Eye (tissue), 1 donor: ENCODE results near the gene CAMSAP3.
A peak's percentile ranks its signal among the peaks of the same experiment; 100 is the strongest.

Source experiments
- DNase-seq: peaks from one replicate; pipeline ENCODE4 v3.0.0-alpha.2; 2015

Gene CAMSAP3

GRCh38 chr19:7579182-7579581 lies 16.5 kb upstream of the CAMSAP3 start:
- no peak for DNase-seq

GRCh38 chr19:7582446-7582845 lies 13.2 kb upstream of the CAMSAP3 start:
- DNase-seq, result no peak

GRCh38 chr19:7589822-7590221 lies 5.8 kb upstream of the CAMSAP3 start:
- no peak for DNase-seq

- DNase-seq, result no peak
These were observed 5.4 kb upstream of the CAMSAP3 start for GRCh38 chr19:7590256-7590655.

GRCh38 chr19:7596211-7596937 lies 711 bp downstream of the CAMSAP3 start:
- peak; percentile 20 for DNase-seq

GRCh38 chr19:7597689-7598088 lies 2.0 kb downstream of the CAMSAP3 start:
- DNase-seq, result no peak

GRCh38 chr19:7598180-7598579 lies 2.5 kb downstream of the CAMSAP3 start:
- DNase-seq, result no peak

GRCh38 chr19:7600721-7601120 lies 5.1 kb downstream of the CAMSAP3 start:
- no peak for DNase-seq

GRCh38 chr19:7602240-7602934 lies 6.7 kb downstream of the CAMSAP3 start:
- no peak for DNase-seq

GRCh38 chr19:7602935-7603497 lies 7.4 kb downstream of the CAMSAP3 start:
- no peak for DNase-seq

- no peak for DNase-seq
These were observed 8.3 kb downstream of the CAMSAP3 start for GRCh38 chr19:7603919-7604318.

GRCh38 chr19:7605490-7606222 lies 10.0 kb downstream of the CAMSAP3 start:
- peak; percentile 25 for DNase-seq

GRCh38 chr19:7606289-7606688 lies 10.6 kb downstream of the CAMSAP3 start:
- DNase-seq, result no peak

GRCh38 chr19:7607212-7607873 lies 11.7 kb downstream of the CAMSAP3 start:
- DNase-seq, result no peak

- DNase-seq, result no peak
These were observed 12.4 kb downstream of the CAMSAP3 start for GRCh38 chr19:7607874-7608560.

GRCh38 chr19:7610491-7611240 lies 15.0 kb downstream of the CAMSAP3 start:
- no peak for DNase-seq

GRCh38 chr19:7611541-7612279 lies 16.0 kb downstream of the CAMSAP3 start:
- DNase-seq, result no peak

GRCh38 chr19:7612282-7613274 lies 16.9 kb downstream of the CAMSAP3 start:
- DNase-seq, result no peak
